Activated B cell treated with CpG ODN at 0.5 μM for 24 hours (primary cell): Measurements from ENCODE around the gene THAP12. TPM values are rescaled to one million over a fixed set of nuclear protein-coding genes. Genes with fewer than 3 reads are reported as not detected.
"Not testable (repeated sequence)": the region's sequence is repeated elsewhere in the genome, so short reads cannot be mapped to it uniquely, and the experiment has no call there.

ENCODE experiments used
- ATAC-seq: fragments of 200-7000 bp; cut with Tn5 transposase; one replicate; pipeline ENCODE4 v1.10.0; 2021; ENCODE audit warnings: low read depth, mild to moderate bottlenecking, moderate library complexity
- CTCF ChIA-PET: fragments of 350-600 bp; sonication (Branson Sonifier 250); formaldehyde crosslinking; loops from one replicate; lab custom pipeline; 2021; ENCODE audit warnings: antibody characterized with exemption; lab: Charles Lee
- POLR2A ChIA-PET: fragments of 350-600 bp; sonication (Branson Sonifier 250); formaldehyde crosslinking; loops from one replicate; lab custom pipeline; 2021; ENCODE audit warnings: antibody characterized with exemption; lab: Charles Lee
- DNase-seq: peaks from one replicate; pipeline ENCODE4 v3.0.0; 2022
- H3K27ac Mint-ChIP-seq: one replicate; pipeline ENCODE4 v1.8.0; 2020; ENCODE audit warnings: mixed read lengths
- H3K27me3 Mint-ChIP-seq: one replicate; pipeline ENCODE4 v1.8.0; 2021; ENCODE audit warnings: mixed read lengths
- H3K36me3 Mint-ChIP-seq: one replicate; pipeline ENCODE4 v1.8.0; 2021; ENCODE audit warnings: low read depth, mixed read lengths
- H3K4me1 Mint-ChIP-seq: one replicate; pipeline ENCODE4 v1.8.0; 2021; ENCODE audit warnings: mixed read lengths
- H3K4me3 Mint-ChIP-seq: one replicate; pipeline ENCODE4 v1.8.0; 2020; ENCODE audit warnings: mild to moderate bottlenecking, mixed read lengths
- H3K9me3 Mint-ChIP-seq: one replicate; pipeline ENCODE4 v1.8.0; 2020; ENCODE audit warnings: mixed read lengths
- CTCF ChIP-seq: fragments of 200-600 bp; IDR thresholded peaks from one replicate; pipeline ENCODE4 v1.8.0; 2022; ENCODE audit warnings: antibody characterized with exemption, mild to moderate bottlenecking
- intact Hi-C: fragments of 100-400 bp; cut with micrococcal nuclease; formaldehyde crosslinking; loops from one replicate; pipeline ENCODE4 v1.15.1; 2024
- total RNA-seq: library from RNA; stranded (reverse); gene quantifications from 2 replicates; pipeline ENCODE4 v1.2.3, GENCODE V29; 2022

The THAP12 gene
- total RNA-seq, 1 donor from 2014 or later: 60.2 TPM

DNA sequence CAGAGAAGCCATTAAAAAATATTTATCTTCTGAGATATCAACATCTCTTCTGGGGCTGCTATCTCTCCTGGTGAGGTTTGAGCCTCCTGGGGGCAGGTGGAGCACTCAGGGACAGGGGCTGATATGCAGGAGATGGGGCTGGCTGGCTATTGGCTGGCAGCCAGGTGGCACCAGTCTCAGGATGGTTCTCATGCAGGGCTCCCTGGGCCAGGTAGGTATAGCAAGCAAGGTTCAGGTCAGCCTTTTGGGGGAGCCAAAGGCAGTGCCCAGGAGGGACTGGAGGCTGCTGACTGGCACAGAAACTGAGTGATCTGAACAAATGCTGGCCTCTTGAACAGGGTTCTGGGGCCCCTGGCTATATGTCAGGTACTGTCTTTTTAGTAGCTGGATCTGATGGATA, 34.1 kb upstream of the THAP12 start:
- no peak for DNase-seq
- H3K27ac Mint-ChIP-seq: no peak overlapping the region
- H3K27me3 Mint-ChIP-seq: peaks cover 3% of the 10 kb centered on the region
- H3K4me3 Mint-ChIP-seq: no peak overlapping the region
- intact Hi-C loops: no loop called here
- CTCF ChIA-PET: no interaction called here
- POLR2A ChIA-PET: interaction anchor here (0.9 kb wide), 1 partner anchor 16 kb away, joined by 10 read pairs; no protein-coding TSS in a partner anchor
- ATAC-seq: no peak
- no peaks in the 10 kb centered on the region for H3K9me3 Mint-ChIP-seq
- TF ChIP-seq CTCF: no peak
- no peaks in the 10 kb centered on the region for H3K4me1 Mint-ChIP-seq
- H3K36me3 Mint-ChIP-seq: no peaks in the 10 kb centered on the region

DNA sequence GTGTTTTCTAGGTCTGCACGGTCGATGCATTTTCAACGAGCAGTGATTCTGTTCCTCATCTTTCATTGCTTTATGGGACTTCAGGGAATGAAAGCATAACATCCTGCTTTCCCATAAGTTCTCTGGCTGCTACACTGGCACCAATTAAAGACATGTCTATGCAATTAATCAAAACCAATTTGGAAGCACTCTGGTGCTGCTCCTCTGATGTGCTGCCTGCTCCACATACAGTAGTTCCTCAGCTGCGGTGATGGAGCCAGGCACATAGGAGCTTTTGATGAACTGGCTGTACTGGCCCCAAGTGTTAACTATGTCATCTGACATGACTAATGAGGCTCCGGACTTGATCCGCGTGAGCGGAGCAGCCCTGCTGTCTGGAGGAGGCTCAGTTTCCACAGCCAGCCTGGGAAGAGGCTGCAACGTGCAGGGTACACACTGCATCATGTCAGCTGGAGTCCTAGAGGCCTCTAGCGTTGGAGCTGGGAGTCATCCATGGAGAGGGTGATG, 30.0 kb upstream of the THAP12 start:
- no peak for DNase-seq
- Mint-ChIP-seq H3K4me3 (no peak overlapping the region), H3K27me3 (peaks cover 3% of the 10 kb centered on the region), H3K36me3 (no peaks in the 10 kb centered on the region), H3K9me3 (no peaks in the 10 kb centered on the region), H3K27ac (no peak overlapping the region), H3K4me1 (no peaks in the 10 kb centered on the region)
- TF ChIP-seq CTCF: no peak
- no peak for ATAC-seq
- intact Hi-C loops: no loop called here
- ChIA-PET CTCF (no interaction called here), POLR2A (no interaction called here)

GRCh38 chr11:76408171-76408965, 27.4 kb upstream of the THAP12 start:
- Mint-ChIP-seq H3K9me3 (no peaks in the 10 kb centered on the region), H3K27me3 (peaks cover 1% of the 10 kb centered on the region), H3K27ac (no peak overlapping the region), H3K4me1 (no peaks in the 10 kb centered on the region), H3K36me3 (no peaks in the 10 kb centered on the region), H3K4me3 (no peak overlapping the region)
- TF ChIP-seq CTCF: no peak
- CTCF ChIA-PET: no interaction called here
- ATAC-seq (no peak), DNase-seq (no peak)
- POLR2A ChIA-PET: no interaction called here
- intact Hi-C loops: no loop called here

DNA sequence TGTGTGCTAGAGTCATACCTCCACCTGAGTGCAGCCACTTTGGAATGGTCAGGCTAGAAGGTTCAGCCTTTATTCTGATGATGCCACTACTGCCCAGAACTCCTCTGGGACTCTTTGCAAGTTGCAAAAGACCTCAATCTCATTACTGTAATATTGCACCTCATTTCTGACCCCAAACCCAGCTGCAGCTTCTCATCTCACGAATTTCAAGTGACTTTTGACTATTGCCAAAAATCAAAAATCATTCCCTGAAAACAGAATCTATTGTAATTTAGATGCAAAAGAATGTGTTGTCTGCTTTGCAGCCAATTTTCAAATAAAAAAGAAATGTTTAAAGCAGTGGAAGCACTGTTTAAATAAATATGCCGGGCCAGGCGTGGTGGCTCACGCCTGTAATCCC, 25.4 kb upstream of the THAP12 start:
- intact Hi-C loops: no loop called here
- ChIA-PET CTCF (no interaction called here), POLR2A (interaction anchor here (0.7 kb wide), 1 partner anchor 123 kb away, joined by 3 read pairs; no protein-coding TSS in a partner anchor)
- TF ChIP-seq CTCF: no peak
- ATAC-seq (no peak), DNase-seq (no peak)
- H3K9me3 Mint-ChIP-seq: no peaks in the 10 kb centered on the region
- no peaks in the 10 kb centered on the region for H3K36me3 Mint-ChIP-seq
- no peaks in the 10 kb centered on the region for H3K4me1 Mint-ChIP-seq
- H3K4me3 Mint-ChIP-seq: no peak overlapping the region
- H3K27me3 Mint-ChIP-seq: no peaks in the 10 kb centered on the region
- no peak overlapping the region for H3K27ac Mint-ChIP-seq

DNA sequence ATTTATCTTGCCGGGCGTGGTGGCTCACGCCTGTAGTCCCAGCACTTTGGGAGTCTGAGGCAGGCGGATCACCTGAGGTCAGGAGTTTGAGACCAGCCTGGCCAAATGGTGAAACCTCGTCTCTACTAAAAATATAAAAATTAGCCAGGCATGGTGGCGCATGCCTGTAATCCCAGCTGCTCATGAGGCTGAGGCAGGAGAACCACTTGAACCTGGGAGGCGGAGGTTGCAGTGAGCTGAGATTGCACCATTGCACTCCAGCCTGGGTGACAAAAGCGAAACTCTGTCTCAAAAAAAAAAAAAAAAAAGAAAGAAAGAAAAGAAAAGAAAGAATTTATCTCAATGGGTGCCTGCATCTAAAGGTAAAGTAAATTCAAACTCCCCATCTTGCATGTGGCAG, 20.6 kb upstream of the THAP12 start:
- POLR2A ChIA-PET, H3K4me1 Mint-ChIP-seq, CTCF ChIA-PET: not testable (repeated sequence)

More for the DNA sequence above, 20.6 kb upstream of the THAP12 start:
- intact Hi-C loops, H3K27ac Mint-ChIP-seq, H3K27me3 Mint-ChIP-seq, H3K9me3 Mint-ChIP-seq, DNase-seq, H3K36me3 Mint-ChIP-seq, H3K4me3 Mint-ChIP-seq, ATAC-seq: not testable (repeated sequence)
